ENCODE data around the gene MPP2.
A peak's percentile ranks its signal among the peaks of the same experiment; 100 is the strongest.

Gene MPP2

DNA sequence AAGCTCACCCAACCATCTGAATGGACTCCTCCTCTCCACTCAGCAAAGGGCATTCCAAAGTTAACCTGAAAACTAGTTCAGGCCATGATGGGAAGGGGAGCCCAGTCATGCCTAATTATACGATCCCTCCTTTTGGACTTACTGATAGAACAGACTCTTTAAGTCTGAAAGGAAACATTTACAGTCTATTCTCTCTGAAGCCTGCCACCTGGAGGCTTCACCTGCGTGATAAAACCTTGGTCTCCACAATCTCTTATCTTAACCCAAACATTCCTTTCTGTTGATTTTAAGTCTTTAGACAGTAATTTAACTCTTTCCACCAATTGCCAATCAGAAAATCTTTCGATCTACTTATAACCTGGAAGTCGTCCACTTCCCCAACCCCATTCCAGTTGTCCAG lies 9.0 kb upstream of the MPP2 start:
- no peak overlapping the region for H3K27ac Mint-ChIP-seq
- H3K4me1 Mint-ChIP-seq (ENCODE audit: low read depth), result peaks cover 14% of the 10 kb centered on the region
- no peaks in the 10 kb centered on the region for H3K9me3 Mint-ChIP-seq (ENCODE audit: low read depth)
- no peaks in the 10 kb centered on the region for H3K36me3 Mint-ChIP-seq
- H3K27me3 Mint-ChIP-seq, result no peaks in the 10 kb centered on the region
- H3K4me3 Mint-ChIP-seq, result peak overlapping the region; percentile 74

DNA sequence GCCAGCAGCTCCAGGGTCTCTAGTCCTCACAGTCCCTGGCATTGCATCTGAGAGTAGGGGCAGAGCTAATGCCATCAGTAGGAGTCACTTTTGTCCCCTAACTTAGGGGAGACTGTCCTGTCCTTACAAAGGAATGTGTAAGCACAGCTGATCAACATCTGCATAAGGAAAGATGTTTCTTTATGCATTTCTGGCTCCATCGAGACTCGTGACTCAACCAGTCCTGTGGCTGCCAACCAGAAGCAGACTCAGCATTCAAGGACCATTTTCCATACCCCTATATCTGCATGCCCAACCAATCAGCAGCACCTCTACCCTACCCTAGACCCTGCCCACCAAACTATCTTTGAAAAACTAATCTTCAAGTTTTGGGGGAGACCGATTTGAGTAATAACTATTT lies 8.2 kb upstream of the MPP2 start:
- H3K36me3 Mint-ChIP-seq, result no peaks in the 10 kb centered on the region
- no peak overlapping the region for H3K4me3 Mint-ChIP-seq
- no peaks in the 10 kb centered on the region for H3K9me3 Mint-ChIP-seq (ENCODE audit: low read depth)
- H3K27ac Mint-ChIP-seq, result no peak overlapping the region
- peaks cover 14% of the 10 kb centered on the region for H3K4me1 Mint-ChIP-seq (ENCODE audit: low read depth)
- no peaks in the 10 kb centered on the region for H3K27me3 Mint-ChIP-seq

- H3K4me1 Mint-ChIP-seq (ENCODE audit: low read depth), result peaks cover 15% of the 10 kb centered on the region
- no peaks in the 10 kb centered on the region for H3K27me3 Mint-ChIP-seq
- H3K9me3 Mint-ChIP-seq (ENCODE audit: low read depth), result no peaks in the 10 kb centered on the region
- no peak overlapping the region for H3K4me3 Mint-ChIP-seq
- H3K27ac Mint-ChIP-seq, result no peak overlapping the region
- H3K36me3 Mint-ChIP-seq, result no peaks in the 10 kb centered on the region
Observed at GRCh38 chr17:43914451-43914850, 7.1 kb upstream of the MPP2 start.

DNA sequence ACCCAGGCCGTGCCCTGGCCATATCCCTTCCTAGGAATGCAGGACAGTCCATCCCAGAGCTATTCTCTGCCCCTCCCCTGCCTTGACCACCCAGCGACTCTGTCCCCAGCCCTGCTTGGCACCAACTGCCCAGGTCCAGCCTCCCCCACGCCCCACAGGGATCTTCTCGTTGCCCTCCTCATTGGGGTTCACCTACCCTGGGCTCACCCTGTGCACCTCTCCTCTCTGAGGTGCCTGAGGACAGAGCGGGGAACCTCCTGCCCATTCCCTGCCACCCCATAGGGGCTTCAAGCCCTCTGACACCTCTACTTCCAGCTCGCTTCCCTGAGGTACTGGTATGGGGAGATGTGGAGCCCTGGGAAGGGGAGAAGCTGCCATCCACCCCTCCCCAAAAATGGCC lies 6.2 kb upstream of the MPP2 start:
- H3K27ac Mint-ChIP-seq, result no peak overlapping the region
- H3K4me3 Mint-ChIP-seq, result no peak overlapping the region
- peaks cover 15% of the 10 kb centered on the region for H3K4me1 Mint-ChIP-seq (ENCODE audit: low read depth)
- H3K36me3 Mint-ChIP-seq, result no peaks in the 10 kb centered on the region
- no peaks in the 10 kb centered on the region for H3K9me3 Mint-ChIP-seq (ENCODE audit: low read depth)
- no peaks in the 10 kb centered on the region for H3K27me3 Mint-ChIP-seq

- Mint-ChIP-seq H3K36me3 (no peaks in the 10 kb centered on the region), H3K4me1 (ENCODE audit: low read depth) (peaks cover 18% of the 10 kb centered on the region), H3K4me3 (no peak overlapping the region), H3K9me3 (ENCODE audit: low read depth) (no peaks in the 10 kb centered on the region), H3K27ac (no peak overlapping the region), H3K27me3 (no peaks in the 10 kb centered on the region)
Observed at GRCh38 chr17:43912635-43913304, 5.4 kb upstream of the MPP2 start.

GRCh38 chr17:43911904-43912303 lies 4.6 kb upstream of the MPP2 start:
- H3K27me3 Mint-ChIP-seq, result no peaks in the 10 kb centered on the region
- peaks cover 17% of the 10 kb centered on the region for H3K4me1 Mint-ChIP-seq (ENCODE audit: low read depth)

GRCh38 chr17:43909537-43910231 lies 2.3 kb upstream of the MPP2 start:
- H3K27ac Mint-ChIP-seq, result no peak overlapping the region
- no peaks in the 10 kb centered on the region for H3K9me3 Mint-ChIP-seq (ENCODE audit: low read depth)
- no peaks in the 10 kb centered on the region for H3K27me3 Mint-ChIP-seq
- no peaks in the 10 kb centered on the region for H3K36me3 Mint-ChIP-seq
- no peak overlapping the region for H3K4me3 Mint-ChIP-seq
- peaks cover 14% of the 10 kb centered on the region for H3K4me1 Mint-ChIP-seq (ENCODE audit: low read depth)

More at GRCh38 chr17:43911904-43912303, 4.6 kb upstream of the MPP2 start:
- Mint-ChIP-seq H3K9me3 (ENCODE audit: low read depth) (no peaks in the 10 kb centered on the region), H3K36me3 (no peaks in the 10 kb centered on the region), H3K27ac (no peak overlapping the region), H3K4me3 (no peak overlapping the region)

GRCh38 chr17:43907998-43908721 lies 824 bp upstream of the MPP2 start:
- Mint-ChIP-seq H3K9me3 (ENCODE audit: low read depth) (no peaks in the 10 kb centered on the region), H3K27me3 (no peaks in the 10 kb centered on the region), H3K27ac (no peak overlapping the region), H3K4me1 (ENCODE audit: low read depth) (peaks cover 14% of the 10 kb centered on the region), H3K36me3 (no peaks in the 10 kb centered on the region), H3K4me3 (peak overlapping the region; percentile 87)

DNA sequence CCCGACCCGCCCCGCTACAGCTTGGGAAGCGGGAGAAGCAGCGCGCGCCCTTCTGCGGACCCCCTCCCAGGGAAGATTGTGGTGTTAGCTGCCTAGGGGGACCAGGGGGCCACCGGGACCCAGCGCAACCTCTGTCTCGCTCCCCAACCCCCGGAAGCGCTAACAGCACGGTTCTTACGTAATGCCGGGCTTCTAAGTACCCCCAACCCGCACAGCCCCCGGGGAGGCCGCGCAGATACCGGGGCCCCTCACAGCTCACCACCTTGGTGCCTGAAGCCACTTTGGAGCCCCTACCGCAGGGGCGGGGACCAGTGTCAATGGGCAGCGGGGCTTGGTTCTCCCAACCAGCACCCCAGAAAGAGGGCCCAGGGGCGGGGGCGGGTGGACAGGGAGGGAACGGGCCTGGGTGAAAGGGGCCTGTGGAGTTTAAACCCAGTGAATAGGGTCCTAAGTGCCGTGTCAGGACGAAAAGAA lies 348 bp downstream of the MPP2 start:
- H3K27me3 Mint-ChIP-seq, result no peaks in the 10 kb centered on the region
- peaks cover 14% of the 10 kb centered on the region for H3K4me1 Mint-ChIP-seq (ENCODE audit: low read depth)
- no peaks in the 10 kb centered on the region for H3K9me3 Mint-ChIP-seq (ENCODE audit: low read depth)
- H3K36me3 Mint-ChIP-seq, result no peaks in the 10 kb centered on the region
- peak overlapping the region; percentile 87 for H3K4me3 Mint-ChIP-seq
- H3K27ac Mint-ChIP-seq, result no peak overlapping the region

- Mint-ChIP-seq H3K4me1 (ENCODE audit: low read depth) (peaks cover 16% of the 10 kb centered on the region), H3K9me3 (ENCODE audit: low read depth) (no peaks in the 10 kb centered on the region), H3K4me3 (peak overlapping the region; percentile 87), H3K27me3 (no peaks in the 10 kb centered on the region), H3K27ac (no peak overlapping the region), H3K36me3 (no peaks in the 10 kb centered on the region)
Observed at GRCh38 chr17:43905985-43906852, 1.1 kb downstream of the MPP2 start.

DNA sequence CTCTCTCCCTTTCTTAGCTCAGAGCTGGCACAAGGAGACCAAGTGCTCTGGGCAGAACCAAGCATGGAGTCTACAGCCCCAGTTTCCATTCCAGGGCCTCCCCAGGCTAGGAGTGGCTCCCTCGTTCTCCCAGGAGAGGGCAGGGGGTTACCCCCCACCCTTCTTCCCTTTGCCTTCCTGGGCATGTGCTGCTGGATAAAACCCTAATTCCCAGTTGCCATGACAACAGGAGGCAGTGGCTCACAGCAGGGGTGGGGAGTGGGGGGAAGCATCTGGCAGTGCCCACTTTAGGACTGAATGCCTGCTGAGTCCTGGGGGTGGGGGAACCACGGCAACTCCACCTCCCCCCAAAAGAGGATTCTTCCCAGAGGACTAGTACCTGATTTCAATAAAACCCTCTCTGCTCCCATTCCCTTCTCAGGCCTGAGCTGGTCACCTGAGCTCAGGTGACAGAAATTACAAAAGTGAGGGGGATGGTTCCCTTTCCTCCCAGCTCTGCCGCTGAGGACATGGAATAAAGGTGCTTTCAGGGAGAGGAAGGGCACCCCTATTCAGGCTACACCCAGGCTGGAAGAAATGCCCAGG lies 1.8 kb downstream of the MPP2 start:
- Mint-ChIP-seq H3K27me3 (no peaks in the 10 kb centered on the region), H3K9me3 (ENCODE audit: low read depth) (no peaks in the 10 kb centered on the region), H3K36me3 (no peaks in the 10 kb centered on the region), H3K4me3 (no peak overlapping the region), H3K4me1 (ENCODE audit: low read depth) (peaks cover 21% of the 10 kb centered on the region), H3K27ac (no peak overlapping the region)

- Mint-ChIP-seq H3K9me3 (ENCODE audit: low read depth) (no peaks in the 10 kb centered on the region), H3K36me3 (peaks cover 7% of the 10 kb centered on the region), H3K4me1 (ENCODE audit: low read depth) (peaks cover 17% of the 10 kb centered on the region), H3K27ac (no peak overlapping the region), H3K27me3 (peaks cover 2% of the 10 kb centered on the region), H3K4me3 (no peak overlapping the region)
Observed at GRCh38 chr17:43901861-43902589, 5.3 kb downstream of the MPP2 start.

GRCh38 chr17:43900858-43901754 lies 6.2 kb downstream of the MPP2 start:
- H3K27me3 Mint-ChIP-seq, result peaks cover 2% of the 10 kb centered on the region
- H3K4me3 Mint-ChIP-seq, result peak overlapping the region; percentile 79
- no peak overlapping the region for H3K27ac Mint-ChIP-seq
- peaks cover 12% of the 10 kb centered on the region for H3K4me1 Mint-ChIP-seq (ENCODE audit: low read depth)
- H3K36me3 Mint-ChIP-seq, result peaks cover 13% of the 10 kb centered on the region
- H3K9me3 Mint-ChIP-seq (ENCODE audit: low read depth), result no peaks in the 10 kb centered on the region
